NCI-H1105 treated with DMSO at 0.1 percent for 48 hours (cell line): ENCODE data around the gene CSNK1A1.
"Not testable (repeated sequence)": the region's sequence is repeated elsewhere in the genome, so short reads cannot be mapped to it uniquely, and the experiment has no call there.

ENCODE experiments used
- DNase-seq: peaks from one replicate; lab custom pipeline; 2025; lab: John Stamatoyannopoulos, UW

The CSNK1A1 gene

GRCh38 chr5:149456597-149457392 lies 94.4 kb downstream of the CSNK1A1 start:
- no peak for DNase-seq

- no peak for DNase-seq
These were observed 95.3 kb downstream of the CSNK1A1 start for GRCh38 chr5:149455889-149456409.

GRCh38 chr5:149453618-149454415 lies 97.4 kb downstream of the CSNK1A1 start:
- DNase-seq: no peak

GRCh38 chr5:149452665-149453617 lies 98.3 kb downstream of the CSNK1A1 start:
- no peak for DNase-seq

- no peak for DNase-seq
These were observed 99.1 kb downstream of the CSNK1A1 start for GRCh38 chr5:149452007-149452664.

GRCh38 chr5:149450199-149450598 lies 101.0 kb downstream of the CSNK1A1 start:
- DNase-seq: no peak

GRCh38 chr5:149448831-149449714 lies 102.2 kb downstream of the CSNK1A1 start:
- DNase-seq: no peak

- no peak for DNase-seq
These were observed 102.8 kb downstream of the CSNK1A1 start for GRCh38 chr5:149448431-149448830.

- no peak for DNase-seq
These were observed 103.6 kb downstream of the CSNK1A1 start for GRCh38 chr5:149447373-149448367.

GRCh38 chr5:149446794-149447193 lies 104.4 kb downstream of the CSNK1A1 start:
- not testable (repeated sequence) for DNase-seq

- DNase-seq: no peak
These were observed 105.4 kb downstream of the CSNK1A1 start for GRCh38 chr5:149445739-149446369.

GRCh38 chr5:149445343-149445738 lies 105.9 kb downstream of the CSNK1A1 start:
- DNase-seq: no peak

GRCh38 chr5:149444430-149444829 lies 106.8 kb downstream of the CSNK1A1 start:
- DNase-seq: not testable (repeated sequence)

GRCh38 chr5:149443210-149443609 lies 108.0 kb downstream of the CSNK1A1 start:
- DNase-seq: no peak

- DNase-seq: peak; percentile 18
These were observed 108.6 kb downstream of the CSNK1A1 start for GRCh38 chr5:149442563-149443182.
